OCI-LY3 (cell line): ENCODE data around the gene C3orf85.

Experiments
- EZH2phosphoT487 ChIP-seq: fragments of 200-600 bp; shearing (Covaris generic); IDR thresholded peaks from 2 replicates; pipeline ENCODE4 v1.6.1; 2018; ENCODE audit warnings: antibody characterized with exemption, mixed run types, low read depth
- TF ChIP-seq, protein P1 (sequence below): fragments of 200-600, 300-600 bp; sonication (generic); IDR thresholded peaks from 2 replicates; pipeline ENCODE4 v1.5.1; 2014; ENCODE audit warnings: antibody characterized with exemption, low read length, low read depth

DNA sequence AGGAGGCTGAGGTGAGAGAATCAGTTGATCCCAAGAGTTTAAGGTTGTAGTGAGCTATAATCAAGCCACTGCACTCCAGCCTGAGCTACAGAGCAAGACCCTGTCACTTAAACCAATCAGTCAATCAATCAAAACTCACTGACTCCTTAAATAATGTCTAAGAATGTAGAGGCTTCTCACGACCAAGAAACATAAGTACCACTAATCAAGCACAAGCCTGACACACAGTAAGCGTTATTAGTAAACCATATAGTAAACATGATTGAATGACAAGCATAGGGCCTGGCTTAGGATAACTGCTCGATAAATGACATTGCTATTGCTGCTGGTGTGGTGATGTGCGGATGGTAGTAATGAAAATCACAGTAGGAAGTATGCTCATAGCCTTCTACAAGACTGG lies 29.4 kb downstream of the C3orf85 start:
- no peak for TF ChIP-seq EZH2phosphoT487
- TF ChIP-seq, protein P1, sequence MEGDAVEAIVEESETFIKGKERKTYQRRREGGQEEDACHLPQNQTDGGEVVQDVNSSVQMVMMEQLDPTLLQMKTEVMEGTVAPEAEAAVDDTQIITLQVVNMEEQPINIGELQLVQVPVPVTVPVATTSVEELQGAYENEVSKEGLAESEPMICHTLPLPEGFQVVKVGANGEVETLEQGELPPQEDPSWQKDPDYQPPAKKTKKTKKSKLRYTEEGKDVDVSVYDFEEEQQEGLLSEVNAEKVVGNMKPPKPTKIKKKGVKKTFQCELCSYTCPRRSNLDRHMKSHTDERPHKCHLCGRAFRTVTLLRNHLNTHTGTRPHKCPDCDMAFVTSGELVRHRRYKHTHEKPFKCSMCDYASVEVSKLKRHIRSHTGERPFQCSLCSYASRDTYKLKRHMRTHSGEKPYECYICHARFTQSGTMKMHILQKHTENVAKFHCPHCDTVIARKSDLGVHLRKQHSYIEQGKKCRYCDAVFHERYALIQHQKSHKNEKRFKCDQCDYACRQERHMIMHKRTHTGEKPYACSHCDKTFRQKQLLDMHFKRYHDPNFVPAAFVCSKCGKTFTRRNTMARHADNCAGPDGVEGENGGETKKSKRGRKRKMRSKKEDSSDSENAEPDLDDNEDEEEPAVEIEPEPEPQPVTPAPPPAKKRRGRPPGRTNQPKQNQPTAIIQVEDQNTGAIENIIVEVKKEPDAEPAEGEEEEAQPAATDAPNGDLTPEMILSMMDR: no peak
